GM19468 (cell line): Measurements from ENCODE around the gene TMEM132D.
"Not testable (repeated sequence)": the region's sequence is repeated elsewhere in the genome, so short reads cannot be mapped to it uniquely, and the experiment has no call there.

Experiments used
- ATAC-seq: cut with Tn5 transposase; IDR thresholded peaks from one replicate; pipeline ENCODE4 v1.9.1; 2021; ENCODE audit warnings: mild to moderate bottlenecking, moderate library complexity, moderate number of reproducible peaks; ENCODE audit not compliant: unreplicated experiment; ENCODE audit errors: extremely low read depth

Gene TMEM132D

DNA sequence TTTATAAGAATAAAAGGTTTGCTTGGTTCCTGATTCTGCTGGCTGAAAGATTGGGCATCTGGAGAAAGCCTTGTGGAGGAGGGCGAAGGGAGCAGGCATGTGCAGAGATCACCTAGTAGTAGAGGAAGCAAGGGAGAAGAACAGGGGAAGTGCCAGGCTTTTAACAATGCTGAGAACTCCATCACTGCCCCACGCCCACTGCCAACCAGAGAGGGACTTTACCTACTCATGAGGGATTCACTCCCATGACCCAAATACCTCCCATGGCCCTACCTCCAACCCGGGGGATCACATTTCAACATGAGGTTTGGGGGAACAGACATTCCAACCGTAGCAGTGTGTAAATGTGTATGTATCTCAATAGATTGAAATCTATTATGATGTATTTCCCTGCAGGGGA, 690.3 kb downstream of the TMEM132D start:
- ATAC-seq: no peak

DNA sequence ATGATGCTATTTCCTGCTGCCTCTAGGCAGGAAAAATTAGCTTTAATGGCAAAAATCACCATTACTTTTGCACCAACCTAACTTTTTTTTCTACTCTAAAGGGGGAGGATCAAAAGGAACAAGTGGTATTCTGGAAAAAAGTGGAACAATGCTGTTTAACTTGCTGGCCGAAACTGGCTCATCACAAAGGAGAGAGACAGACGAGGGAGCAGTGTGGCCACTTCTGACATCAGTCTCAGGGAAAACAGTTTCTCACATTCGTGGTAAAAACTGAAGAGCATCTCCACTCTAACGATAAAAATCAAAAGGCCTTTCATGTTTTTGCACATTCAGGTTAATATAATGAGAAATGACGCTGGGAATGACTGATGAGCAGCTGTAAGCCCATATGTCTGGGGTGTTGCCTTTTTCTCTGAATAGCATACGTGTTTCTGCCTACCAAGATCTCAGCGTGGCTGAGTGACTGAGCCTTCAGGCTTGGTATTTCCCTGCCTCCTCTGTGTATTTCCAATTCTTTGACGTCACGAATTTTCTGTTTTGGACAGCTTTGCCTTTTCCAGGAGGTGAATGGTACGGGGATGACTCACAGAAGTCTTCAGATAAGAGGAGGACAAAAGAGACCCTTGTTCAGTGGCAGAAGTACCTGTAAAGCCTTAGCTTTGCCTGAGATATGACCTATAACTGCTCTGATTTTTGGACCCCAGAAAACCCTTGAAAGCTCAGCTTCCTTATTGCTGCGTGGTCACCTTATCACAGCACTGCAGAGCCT, 691.8 kb downstream of the TMEM132D start:
- ATAC-seq: no peak

DNA sequence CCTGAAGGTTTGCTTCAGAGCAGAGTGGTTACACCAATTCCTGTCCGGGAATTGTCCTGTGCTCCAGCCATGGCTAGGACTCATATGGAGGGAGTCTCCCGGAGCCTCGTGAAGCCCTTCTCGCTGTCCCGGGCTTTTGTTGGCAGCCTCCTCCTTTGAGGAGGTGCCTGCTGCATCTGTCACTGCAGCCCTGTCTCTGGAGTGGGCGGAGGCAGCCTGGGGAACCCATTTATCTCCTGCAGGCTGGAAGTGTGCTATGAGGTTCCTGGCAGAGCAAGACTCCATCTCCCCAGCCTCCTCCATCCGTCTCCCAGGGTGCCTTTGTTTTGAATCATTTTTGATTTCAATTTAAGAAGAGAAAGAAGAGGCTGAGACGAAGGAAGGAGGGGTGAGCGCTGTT, 695.3 kb downstream of the TMEM132D start:
- ATAC-seq: no peak

DNA sequence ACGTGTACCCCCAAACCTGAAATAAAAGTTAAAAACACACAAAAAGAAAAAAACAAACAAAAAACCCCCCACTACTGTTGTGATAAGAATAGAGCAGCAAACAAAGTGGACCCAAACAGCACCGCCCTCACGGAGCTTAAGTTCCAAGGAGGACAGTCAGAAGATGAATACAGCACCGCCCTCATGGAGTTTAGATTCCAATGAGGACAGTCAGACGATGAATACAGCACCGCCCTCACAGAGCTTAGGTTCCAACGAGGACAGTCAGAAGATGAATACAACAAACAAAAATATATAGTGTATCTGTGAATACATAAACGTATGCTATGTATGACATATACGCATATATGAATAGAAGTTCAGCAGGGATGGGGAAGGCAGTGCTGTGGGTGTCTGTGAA, 696.7 kb downstream of the TMEM132D start:
- ATAC-seq: no peak

DNA sequence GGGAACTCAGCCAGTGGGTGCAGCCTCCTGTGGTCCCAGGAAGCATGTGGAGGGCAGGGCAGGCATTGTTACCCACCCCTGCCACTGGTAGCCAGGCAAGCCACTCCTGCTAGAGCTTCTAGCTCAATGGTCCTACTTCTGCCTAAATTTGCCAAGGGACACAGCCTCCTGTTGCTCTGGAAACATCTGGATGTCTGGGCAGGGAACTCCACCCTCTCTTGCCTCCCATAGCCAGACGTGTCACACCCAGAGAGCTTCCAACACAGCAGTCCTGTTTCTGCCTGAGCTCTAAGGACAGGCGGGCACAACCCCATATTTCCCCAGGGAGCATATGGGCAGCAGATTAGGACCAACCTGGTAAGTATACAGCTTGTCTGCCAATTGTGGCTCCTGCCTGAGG, 700.4 kb downstream of the TMEM132D start:
- no peak for ATAC-seq

DNA sequence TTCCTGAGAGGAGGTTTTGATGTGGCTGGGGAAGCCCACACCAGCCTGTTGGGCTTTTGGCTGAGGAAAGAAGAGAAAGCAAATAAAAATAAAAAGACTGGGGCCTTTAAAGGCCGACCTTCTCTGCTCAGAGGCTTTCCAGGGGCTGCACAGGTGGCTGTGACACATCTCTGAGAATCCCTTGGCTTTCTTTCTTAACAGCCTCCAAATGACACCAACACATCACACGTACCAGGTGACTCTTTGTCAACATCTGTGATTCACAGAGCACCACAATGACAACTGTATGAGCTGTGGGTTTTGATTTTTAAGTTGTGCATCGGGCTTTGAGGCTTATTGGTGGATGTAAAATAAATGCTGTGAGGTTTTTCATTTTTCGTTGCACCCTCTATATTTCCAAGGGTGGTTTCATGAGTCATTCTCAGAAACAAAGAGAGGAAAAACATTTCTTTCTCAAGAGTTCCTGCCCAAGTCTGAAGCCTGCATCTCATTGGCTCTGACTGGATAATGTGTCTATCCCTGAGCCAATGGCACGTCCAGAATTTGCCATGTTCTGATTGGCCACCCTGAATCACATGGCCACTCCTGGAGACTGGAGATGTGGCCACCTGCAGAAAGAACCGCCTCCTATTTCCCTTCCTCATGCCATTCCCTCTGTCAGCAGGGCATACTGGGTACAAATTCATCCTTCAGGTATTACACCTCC, 701.6 kb downstream of the TMEM132D start:
- no peak for ATAC-seq

DNA sequence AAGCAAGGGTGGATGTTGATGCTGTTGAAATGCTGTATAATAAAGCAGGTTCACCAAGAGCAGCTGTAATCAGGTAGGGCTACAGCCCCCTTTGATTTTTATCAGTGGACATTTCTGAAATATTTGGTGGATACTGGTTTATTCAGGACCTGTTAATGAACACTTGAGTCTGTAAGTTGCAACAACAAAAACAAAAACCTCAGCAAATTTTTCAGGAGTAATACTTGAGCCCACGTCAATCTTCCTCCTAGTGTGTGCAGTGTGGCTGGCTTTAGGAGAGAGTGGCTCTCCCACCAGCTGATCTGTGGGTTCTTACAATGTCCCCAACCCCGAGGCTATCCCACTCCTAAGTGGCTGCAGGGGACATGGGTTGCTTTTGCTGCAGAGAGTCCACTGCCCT, 702.8 kb downstream of the TMEM132D start:
- no peak for ATAC-seq

DNA sequence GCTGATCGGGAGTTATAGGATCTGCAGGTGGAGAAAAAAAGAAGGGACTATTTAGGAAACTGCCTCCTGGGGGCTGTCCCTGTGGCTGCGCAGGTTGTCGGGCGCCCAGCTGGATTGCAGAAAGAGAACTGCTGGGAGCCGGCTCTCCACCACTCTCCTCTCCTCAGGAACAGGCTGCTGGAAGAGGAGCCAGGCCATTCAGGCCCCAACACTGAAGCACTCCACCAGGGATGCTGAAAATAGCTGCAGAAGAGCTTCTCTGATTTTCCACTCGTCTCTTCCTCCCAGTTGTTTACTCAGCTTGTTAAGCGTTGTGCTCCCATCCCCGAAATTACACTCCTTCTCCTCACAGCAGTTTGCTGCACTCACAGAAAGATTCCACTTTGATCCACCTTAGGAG, 703.2 kb downstream of the TMEM132D start:
- no peak for ATAC-seq

DNA sequence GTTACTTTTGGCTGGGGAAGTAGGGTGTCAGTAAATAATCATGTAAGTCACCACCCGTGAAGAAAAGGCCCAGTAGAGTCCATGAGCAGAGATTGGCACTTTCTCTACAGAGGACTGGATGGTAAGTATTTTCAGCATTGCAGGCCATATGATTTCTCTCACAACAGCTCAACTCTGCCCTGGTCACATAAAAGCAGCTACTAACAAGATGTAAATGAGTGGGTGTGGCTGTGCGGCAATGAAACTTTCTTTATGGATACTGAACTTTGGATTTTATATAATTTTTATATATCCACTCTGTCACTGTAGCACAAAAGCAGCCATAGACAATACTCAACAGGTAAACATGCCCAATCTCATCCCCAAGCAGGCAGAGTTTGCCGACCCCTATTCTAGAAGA, 706.9 kb downstream of the TMEM132D start:
- no peak for ATAC-seq

DNA sequence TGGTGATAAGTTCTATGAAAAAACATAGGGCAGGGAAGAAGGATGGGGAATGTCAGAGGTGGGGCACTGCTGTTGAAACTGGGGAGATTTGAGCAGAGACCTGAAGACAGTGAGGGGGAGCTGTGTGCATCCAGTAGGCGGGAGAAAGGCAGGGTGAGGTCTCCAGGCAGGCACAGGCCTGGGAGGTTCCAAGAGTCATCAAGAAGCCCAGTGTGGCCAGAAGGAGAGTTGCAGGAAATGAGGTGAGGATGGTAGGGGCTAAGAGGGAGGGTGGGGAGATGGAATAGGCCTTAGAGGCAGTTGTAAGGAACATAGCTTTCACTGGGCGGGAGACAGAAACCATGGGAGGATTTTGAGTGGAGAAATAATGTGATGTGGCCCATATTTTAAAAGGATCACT, 708.7 kb downstream of the TMEM132D start:
- ATAC-seq: no peak

DNA sequence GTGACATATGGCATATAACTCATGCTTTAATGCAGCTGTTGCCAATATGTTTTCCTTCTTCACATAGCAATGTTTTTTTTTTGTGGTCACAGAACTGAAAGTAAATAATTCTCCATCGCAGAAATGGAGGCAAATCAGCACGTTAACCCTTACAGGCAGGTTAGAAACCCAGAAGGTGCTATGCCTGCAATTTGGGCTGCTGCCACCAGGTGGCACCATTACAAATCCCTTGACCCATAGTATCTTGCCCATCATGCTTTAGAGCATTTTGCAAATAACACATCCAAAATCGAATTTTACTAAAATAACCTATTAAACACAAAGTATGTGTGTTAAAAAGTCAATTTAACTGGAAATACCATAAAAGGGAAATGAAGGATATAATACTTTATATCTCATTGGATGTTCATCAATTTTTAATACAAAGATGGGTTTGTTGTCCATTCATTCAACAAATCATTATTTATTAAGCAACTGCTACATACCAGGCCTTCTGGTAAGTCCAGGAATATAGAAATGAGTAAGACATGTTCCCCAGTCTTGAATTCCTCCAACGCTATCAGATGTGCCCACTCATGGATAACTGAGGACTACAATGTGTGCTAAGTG, 710.5 kb downstream of the TMEM132D start:
- ATAC-seq: no peak

DNA sequence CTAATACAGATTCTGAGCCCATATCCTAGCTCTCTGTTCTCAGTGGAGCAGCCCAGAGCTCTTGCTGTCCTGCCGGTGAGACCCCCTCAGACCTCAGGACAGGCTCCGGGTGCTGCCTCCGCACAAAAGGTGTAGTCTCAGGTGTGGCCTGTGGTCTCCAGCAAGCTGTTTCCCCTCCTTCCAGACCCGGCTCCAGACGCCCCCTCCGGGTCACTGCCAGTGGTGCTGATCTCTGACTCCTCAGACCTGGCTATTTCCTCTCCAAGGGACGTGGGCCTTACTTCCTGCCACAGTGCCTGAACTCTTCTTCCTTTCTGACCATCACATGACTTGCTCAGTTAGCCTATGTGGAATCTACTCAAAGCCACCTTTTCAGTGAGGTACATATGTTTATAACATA, 713.0 kb downstream of the TMEM132D start:
- no peak for ATAC-seq

DNA sequence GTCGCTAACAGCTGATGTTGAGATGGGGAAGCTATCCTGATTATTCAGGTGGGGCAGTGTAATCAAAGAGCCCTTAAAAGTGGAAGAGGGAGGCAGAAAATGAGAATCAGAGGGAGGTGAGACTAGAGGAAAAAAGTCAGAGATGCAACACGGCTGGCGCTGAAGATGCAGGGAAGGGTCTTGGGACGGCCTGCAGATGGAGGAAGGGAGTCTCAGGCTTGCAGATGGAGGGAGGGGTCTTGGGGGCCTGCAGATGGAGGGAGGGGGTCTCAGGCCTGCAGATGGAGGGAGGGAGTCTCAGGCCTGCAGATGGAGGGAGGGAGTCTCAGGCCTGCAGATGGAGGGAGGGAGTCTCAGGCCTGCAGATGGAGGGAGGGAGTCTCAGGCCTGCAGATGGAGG, 713.9 kb downstream of the TMEM132D start:
- not testable (repeated sequence) for ATAC-seq

DNA sequence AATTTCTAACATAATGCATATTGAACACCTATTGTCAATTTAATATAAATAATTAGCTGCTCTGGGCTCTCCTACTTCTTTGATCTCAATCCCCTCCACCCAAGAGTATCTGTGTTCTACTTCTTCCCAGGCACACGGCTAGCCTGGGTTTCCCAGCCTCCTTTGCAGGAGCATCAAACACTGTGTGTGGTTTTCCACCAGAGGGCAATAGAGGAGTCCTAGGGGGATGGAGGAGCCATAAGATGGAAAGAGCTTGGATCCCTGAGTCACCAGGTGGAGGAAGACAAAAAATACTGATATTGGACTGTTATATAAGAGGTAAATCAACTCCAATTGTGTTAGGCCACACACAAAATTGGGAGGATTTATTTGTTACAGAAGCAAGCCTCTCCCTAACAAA, 716.9 kb downstream of the TMEM132D start:
- no peak for ATAC-seq

DNA sequence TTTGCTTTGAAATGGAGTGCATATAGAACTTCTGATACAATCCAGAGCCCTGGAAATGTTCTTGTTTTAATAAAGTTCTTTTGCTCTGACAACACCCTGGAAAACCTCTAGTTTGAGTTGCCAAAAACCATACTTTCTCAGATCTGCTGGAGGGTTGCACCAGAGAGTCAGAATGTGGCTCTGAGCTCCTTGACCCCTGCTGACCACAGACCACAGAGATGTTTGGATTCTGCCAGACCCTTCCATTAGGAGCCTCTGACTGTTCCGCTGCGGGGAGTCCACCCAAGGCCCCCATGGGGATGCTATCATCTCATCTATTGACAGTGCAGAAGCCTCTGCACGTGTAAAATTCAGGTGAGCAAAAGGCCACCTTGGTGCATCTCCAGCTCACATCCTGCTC, 718.0 kb downstream of the TMEM132D start:
- ATAC-seq: no peak

DNA sequence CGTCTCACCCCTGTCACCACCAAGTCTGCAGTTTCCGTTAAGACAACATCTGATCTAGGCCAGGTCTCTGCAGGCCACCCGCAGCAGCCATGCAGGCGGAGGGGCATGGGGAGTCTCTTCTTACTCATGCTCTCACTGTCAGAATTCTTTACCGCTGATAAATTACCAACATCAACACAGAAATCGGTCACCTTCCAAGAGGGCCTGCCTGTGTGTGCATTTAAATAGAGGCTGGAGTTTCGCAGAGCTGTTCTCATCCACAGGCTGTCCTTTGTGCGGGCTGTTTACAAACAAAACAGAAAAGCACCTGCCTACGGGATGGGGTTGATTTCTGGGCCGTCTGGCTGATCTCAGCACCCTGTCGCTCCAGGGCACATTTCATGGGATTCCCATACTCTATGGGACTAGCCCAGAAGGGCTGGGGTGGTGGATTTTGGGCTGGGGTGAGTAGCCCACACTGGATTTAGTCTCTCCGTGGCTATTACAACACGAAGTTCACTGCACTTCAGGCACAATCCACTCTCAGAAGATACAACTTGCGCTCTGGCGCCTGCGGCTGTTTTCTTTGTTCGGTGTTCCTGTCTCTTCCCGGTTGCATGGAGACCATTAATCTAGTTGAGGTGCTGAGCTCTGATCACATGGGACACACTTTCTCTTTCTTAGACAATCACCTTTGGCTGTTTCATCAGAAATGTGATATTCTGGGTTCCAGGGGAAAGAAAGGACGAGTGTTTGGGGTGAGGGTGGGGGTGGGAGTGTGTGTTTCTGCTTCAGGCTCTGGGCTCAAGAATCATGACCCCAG, 719.5 kb downstream of the TMEM132D start:
- no peak for ATAC-seq

DNA sequence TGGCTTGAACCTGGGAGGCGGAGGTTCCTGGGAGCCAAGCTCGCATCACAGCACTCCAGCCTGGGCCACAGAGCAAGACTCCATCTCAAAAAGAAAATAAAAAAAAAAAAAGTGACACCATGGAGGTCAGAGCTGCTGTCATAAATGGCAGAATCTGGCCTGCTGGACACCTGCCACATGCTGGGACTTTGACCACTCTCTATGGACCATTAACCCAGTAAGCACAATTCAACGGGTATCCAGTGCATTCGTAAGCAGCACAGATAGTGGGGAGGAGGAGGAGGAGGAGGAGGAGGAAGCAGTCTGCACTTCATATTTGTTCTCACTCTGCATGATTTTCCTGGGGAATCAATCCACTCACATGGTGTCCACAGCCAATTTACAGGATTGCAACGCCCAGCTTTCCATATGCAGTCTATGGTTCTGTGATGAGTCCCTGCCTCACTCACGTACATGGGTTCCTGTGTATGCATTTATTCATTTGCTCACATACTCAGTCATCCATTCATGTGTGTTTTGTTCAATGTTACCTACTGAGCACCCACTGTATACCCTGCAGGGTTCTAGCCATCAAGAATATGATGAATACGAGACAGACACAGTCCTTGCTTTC, 723.8 kb downstream of the TMEM132D start:
- ATAC-seq: no peak

DNA sequence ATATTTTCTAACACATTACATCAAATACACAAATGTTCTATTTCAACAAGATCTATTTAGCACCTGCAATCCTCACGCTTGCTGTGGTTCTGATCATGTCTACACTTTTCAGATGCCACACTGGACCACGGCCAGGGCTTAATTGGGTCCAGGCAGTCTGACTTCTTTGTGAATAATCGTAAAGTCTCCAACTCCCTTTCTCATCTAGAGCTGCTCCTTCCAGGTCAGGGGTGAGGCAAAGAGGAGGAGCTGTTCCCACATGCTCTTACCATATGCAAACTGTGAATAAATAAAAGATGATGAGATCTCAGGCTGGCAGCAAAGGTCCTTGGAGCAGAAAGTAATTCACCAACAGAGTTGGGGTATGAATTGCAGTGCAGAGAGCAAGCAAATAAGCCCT, 733.9 kb downstream of the TMEM132D start:
- ATAC-seq: no peak

DNA sequence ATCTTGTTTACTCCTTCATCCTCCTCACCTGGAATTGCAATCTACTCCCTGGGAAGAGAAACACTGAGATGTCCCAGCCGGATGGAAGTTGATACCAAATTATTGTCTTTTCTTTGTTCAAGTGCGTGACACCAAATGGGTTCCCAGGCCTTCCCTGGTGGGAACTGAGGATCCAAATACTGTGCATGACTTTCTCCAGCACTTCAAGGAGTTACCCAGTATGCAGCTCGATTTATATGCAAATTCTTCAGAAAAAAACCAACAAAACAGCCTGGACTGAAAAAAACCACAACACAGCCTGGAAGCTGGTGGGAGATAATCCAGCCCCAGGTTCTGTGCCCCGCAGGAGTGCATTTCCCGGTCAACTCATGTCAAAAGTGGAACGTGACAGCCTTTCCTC, 740.0 kb downstream of the TMEM132D start:
- no peak for ATAC-seq

DNA sequence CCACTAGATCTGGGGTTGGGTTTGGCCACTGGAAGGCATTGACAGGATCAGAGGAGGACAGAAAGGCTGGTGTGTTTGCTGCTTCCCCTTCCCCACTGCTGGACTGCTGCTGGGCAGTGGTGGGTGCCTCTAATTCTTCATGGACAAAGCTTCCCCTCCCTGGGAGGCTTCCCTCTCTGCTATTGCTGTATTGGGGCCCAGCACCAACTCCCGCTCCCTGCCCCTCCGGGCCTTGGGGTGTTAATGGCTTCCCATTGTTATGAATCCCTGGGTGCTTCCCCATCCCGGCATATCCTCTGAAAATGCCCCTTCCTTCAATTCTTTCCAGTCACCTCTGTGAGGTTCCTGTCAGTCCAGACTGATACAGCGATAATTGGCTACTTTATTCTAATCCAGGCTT, 740.4 kb downstream of the TMEM132D start:
- ATAC-seq: no peak
